Measurements from ENCODE around the gene HPCAL1. TPM values are rescaled to one million over a fixed set of nuclear protein-coding genes. Genes with fewer than 3 reads are reported as not detected.
A peak's percentile ranks its signal among the peaks of the same experiment; 100 is the strongest.

HPCAL1 gene
- polyA plus RNA-seq, 3 donors, result 82.1 to 99.5 (median 98.0) TPM

GRCh38 chr2:10332402-10333246 is 29.9 kb downstream of the HPCAL1 start:
- intact Hi-C loops (cut with micrococcal nuclease), result loop anchor here (1.0 to 5.0 kb wide), 2 partner anchors 45 to 77 kb away; no protein-coding TSS in a partner anchor
- Histone ChIP-seq H3K36me3 (replicated peaks in 1 of 2; ENCODE audit: control insufficient read depth in 1 of 2, insufficient read depth in 2 of 2, low read length in 2 of 2) (peaks cover 0 to 18% of the 10 kb centered on the region in 2 donors), H3K9me3 (replicated peaks in 1 of 2; ENCODE audit: control insufficient read depth in 1 of 2, insufficient read depth in 1 of 2, low read length in 2 of 2) (peaks cover 7 to 8% of the 10 kb centered on the region in 2 donors), H4K20me1 (ENCODE audit: insufficient read depth, low read length) (peaks cover 52% of the 10 kb centered on the region), H3K27me3 (ENCODE audit: control insufficient read depth in 2 of 2, insufficient read depth in 2 of 2, low read length in 2 of 2) (no peaks in the 10 kb centered on the region), H3K4me1 (ENCODE audit: control insufficient read depth in 1 of 2, insufficient read depth in 2 of 2, low read length in 2 of 2) (peaks cover 46 to 59% of the 10 kb centered on the region in 2 donors), H2AFZ (ENCODE audit: insufficient read depth, low read depth, low read length, poor library complexity, severe bottlenecking) (peak overlapping the region; percentile 43), H3K79me2 (ENCODE audit: insufficient read depth, low read length) (peaks cover 87% of the 10 kb centered on the region), H3K4me3 (replicated peaks in 1 of 3; ENCODE audit: low read depth in 2 of 3, low read length in 3 of 3) (peak overlapping the region in 1 of 3 experiments; percentile 63), H3K9ac (ENCODE audit: insufficient read depth, low read length, poor library complexity, severe bottlenecking) (peak overlapping the region; percentile 61), H3K4me2 (replicated peaks; ENCODE audit: extremely low read depth, low read length, poor library complexity, severe bottlenecking) (peak overlapping the region; percentile 72), H3K27ac (ENCODE audit: low read depth in 1 of 2, low read length in 2 of 2) (peak overlapping the region; percentile 91 to 93)
- Mint-ChIP-seq H3K9me3 (peaks cover 5 to 10% (median 8%) of the 10 kb centered on the region in 7 donors), H3K27me3 (ENCODE audit: low read depth in 3 of 3) (peaks cover 0 to 2% (median 1%) of the 10 kb centered on the region in 3 donors), H3K27ac (peak overlapping the region; percentile 97 to 99 (median 98)), H3K4me3 (peak overlapping the region; percentile 5 to 76), H3K36me3 (peaks cover 28 to 30% of the 10 kb centered on the region in 2 donors), H3K4me1 (peaks cover 61% of the 10 kb centered on the region)
- DNase-seq, result peak in 1 of 3 donors; percentile 21
- 48% methylated on average over 7 of the region's 15 CpGs for WGBS (ENCODE audit: insufficient coverage)
- TF ChIP-seq CTCF (IDR thresholded peaks at IDR 0.05), result no peak

DNA sequence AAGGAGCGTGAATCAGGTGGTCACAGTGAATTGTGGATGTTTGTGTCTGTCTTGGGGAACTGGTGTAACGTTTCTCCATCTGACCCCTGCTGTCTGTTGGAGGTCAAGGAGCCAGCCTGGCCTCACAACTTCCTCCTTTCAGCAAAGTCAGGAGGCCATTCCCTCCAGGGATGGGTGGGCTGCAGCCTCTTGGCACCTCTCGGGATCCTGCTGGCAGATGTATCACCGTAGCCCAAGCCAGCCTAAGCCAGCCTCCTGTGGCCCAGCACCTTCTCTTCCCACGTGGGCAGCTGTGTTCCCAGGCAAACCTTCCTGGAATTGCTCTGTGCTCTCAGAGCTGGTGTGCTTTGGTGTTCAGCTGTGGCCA is 30.5 kb downstream of the HPCAL1 start:
- peak; percentile 63 to 80 (median 66) for DNase-seq
- no peak for TF ChIP-seq CTCF (IDR thresholded peaks at IDR 0.05)
- 8% methylated on average over 2 of the region's 5 CpGs for WGBS (ENCODE audit: insufficient coverage)
- intact Hi-C loops (cut with micrococcal nuclease), result loop anchor here in 1 of 2 donors (5.0 kb wide), 1 partner anchor 46 kb away; no protein-coding TSS in a partner anchor
- Histone ChIP-seq H3K27me3 (ENCODE audit: control insufficient read depth in 2 of 2, insufficient read depth in 2 of 2, low read length in 2 of 2) (no peaks in the 10 kb centered on the region), H4K20me1 (ENCODE audit: insufficient read depth, low read length) (peaks cover 52% of the 10 kb centered on the region), H3K4me3 (replicated peaks in 1 of 3; ENCODE audit: low read depth in 2 of 3, low read length in 3 of 3) (peak overlapping the region in 1 of 3 experiments; percentile 63), H3K36me3 (replicated peaks in 1 of 2; ENCODE audit: control insufficient read depth in 1 of 2, insufficient read depth in 2 of 2, low read length in 2 of 2) (peaks cover 0 to 20% of the 10 kb centered on the region in 2 donors), H3K79me2 (ENCODE audit: insufficient read depth, low read length) (peaks cover 87% of the 10 kb centered on the region), H3K4me1 (ENCODE audit: control insufficient read depth in 1 of 2, insufficient read depth in 2 of 2, low read length in 2 of 2) (peaks cover 46 to 54% of the 10 kb centered on the region in 2 donors), H2AFZ (ENCODE audit: insufficient read depth, low read depth, low read length, poor library complexity, severe bottlenecking) (peak overlapping the region; percentile 64), H3K9ac (ENCODE audit: insufficient read depth, low read length, poor library complexity, severe bottlenecking) (peak overlapping the region; percentile 61), H3K9me3 (replicated peaks in 1 of 2; ENCODE audit: control insufficient read depth in 1 of 2, insufficient read depth in 1 of 2, low read length in 2 of 2) (peaks cover 7 to 8% of the 10 kb centered on the region in 2 donors), H3K4me2 (replicated peaks; ENCODE audit: extremely low read depth, low read length, poor library complexity, severe bottlenecking) (peak overlapping the region; percentile 72), H3K27ac (ENCODE audit: low read depth in 1 of 2, low read length in 2 of 2) (peak overlapping the region; percentile 91 to 93)
- peak overlapping the region in 1 of 2 donors; percentile 76 for H3K4me3 Mint-ChIP-seq
- H3K27ac Mint-ChIP-seq, result peak overlapping the region; percentile 97 to 99 (median 98)
- peaks cover 30 to 34% of the 10 kb centered on the region in 2 donors for H3K36me3 Mint-ChIP-seq
- peaks cover 0 to 2% (median 1%) of the 10 kb centered on the region in 3 donors for H3K27me3 Mint-ChIP-seq (ENCODE audit: low read depth in 3 of 3)
- peaks cover 57% of the 10 kb centered on the region for H3K4me1 Mint-ChIP-seq
- peaks cover 5 to 10% (median 8%) of the 10 kb centered on the region in 7 donors for H3K9me3 Mint-ChIP-seq
